HL-60 (cell line): ENCODE measurements around the gene PLEKHG4B.
"Not testable (repeated sequence)": the region's sequence is repeated elsewhere in the genome, so short reads cannot be mapped to it uniquely, and the experiment has no call there.

ENCODE experiments used
- DNase-seq, 2 experiments: peaks; one replicate each; pipeline ENCODE4 v3.0.0-alpha.2; 2010 to 2020; ENCODE audit warnings: low read depth in 1 of 2, low spot score in 1 of 2
- H3K27ac ChIP-seq: fragments of 250-450 bp; sonication (Bioruptor Pico); replicated peaks from 2 replicates; pipeline ENCODE4 v1.5.1; 2020; ENCODE audit warnings: mild to moderate bottlenecking, moderate library complexity
- H3K27me3 ChIP-seq: fragments of 250-450 bp; sonication (Bioruptor Pico); 2 replicates; pipeline ENCODE4 v1.5.1; 2021; ENCODE audit warnings: mild to moderate bottlenecking, moderate library complexity; ENCODE audit not compliant: insufficient read depth, poor library complexity, severe bottlenecking
- H3K4me3 ChIP-seq: replicated peaks from 2 replicates; pipeline ENCODE4 v1.5.1; 2011; ENCODE audit warnings: mild to moderate bottlenecking, control low read depth, low read length; ENCODE audit not compliant: insufficient read depth
- GABPA ChIP-seq: IDR thresholded peaks from 2 replicates; pipeline ENCODE4 v1.6.1; 2012; ENCODE audit warnings: low read depth
- POLR2AphosphoS5 ChIP-seq: IDR thresholded peaks from 2 replicates; pipeline ENCODE4 v1.6.1; 2012; ENCODE audit warnings: low read depth
- SPI1 ChIP-seq: IDR thresholded peaks from 2 replicates; pipeline ENCODE4 v1.6.1; 2012; ENCODE audit warnings: low read depth, mild to moderate bottlenecking, borderline replicate concordance
- TF ChIP-seq, protein P1 (sequence below): IDR thresholded peaks from 2 replicates; pipeline ENCODE4 v1.6.1; 2012; ENCODE audit warnings: low read depth; ENCODE audit not compliant: insufficient replicate concordance
- TF ChIP-seq, protein P2 (sequence below): IDR thresholded peaks from one replicate; pipeline ENCODE4 v1.5.1; 2011; ENCODE audit warnings: low read length, control low read depth, inconsistent platforms; ENCODE audit not compliant: insufficient read depth

Gene PLEKHG4B

DNA sequence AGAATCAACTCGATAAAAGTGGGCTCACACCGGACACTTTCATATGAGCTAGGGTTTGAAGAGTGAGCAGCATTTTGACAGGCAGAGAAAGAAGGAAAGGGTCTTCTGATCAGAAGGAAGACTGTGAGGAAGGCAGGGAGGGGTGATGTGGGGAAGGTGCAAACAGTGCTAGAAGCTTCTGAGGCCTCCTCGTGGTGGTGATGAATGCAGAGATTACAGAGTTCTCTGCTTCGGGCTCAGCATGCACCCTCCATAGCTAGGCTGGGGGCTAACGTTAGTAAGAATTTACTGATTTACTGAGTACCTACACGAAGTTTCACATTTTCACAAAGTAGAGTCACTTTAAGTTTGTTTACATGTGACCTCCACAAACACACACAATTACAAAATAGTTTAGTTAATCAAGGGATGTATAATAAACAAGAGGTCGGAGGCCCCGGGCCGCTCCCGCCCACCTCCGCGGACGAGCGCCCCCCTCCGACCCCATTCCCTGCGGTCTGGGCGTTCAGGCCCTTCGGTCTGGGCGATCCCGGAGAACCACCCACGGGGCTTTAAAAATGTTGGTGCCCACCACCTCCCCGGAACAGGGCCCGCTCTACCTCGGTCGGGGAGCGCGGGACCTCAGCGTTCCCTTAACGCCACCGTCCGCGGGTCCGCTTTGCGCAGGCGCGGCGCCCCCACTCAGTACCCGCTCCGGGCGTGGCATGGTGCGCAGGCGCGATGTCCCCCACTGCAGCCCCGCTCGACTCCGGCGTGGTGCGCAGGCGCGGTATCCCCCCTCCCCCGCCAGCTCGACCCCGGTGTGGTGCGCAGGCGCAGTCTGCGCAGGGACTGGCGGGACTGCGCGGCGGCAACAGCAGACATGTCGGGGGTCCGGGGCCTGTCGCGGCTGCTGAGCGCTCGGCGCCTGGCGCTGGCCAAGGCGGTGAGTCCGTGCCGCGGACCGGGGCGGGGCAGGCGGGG lies 125.8 kb downstream of the PLEKHG4B start, which contains the start of the genes CCDC127 and SDHA:
TSS of gene CCDC127 (minus strand) at position 660 of the 963 bp plus-strand sequence. CDS start 1,304 bp downstream, outside the sequence.
TSS of gene SDHA (plus strand) at position 827 of the 963 bp plus-strand sequence. CDS start at position 863, 36 bp downstream.
- TF ChIP-seq POLR2AphosphoS5, result peak; percentile 52; the same call in 1 of the 2 replicates
- DNase-seq, result peak; percentile 78 to 89
- H3K27me3 ChIP-seq, result not testable (repeated sequence)
- H3K4me3 ChIP-seq, result peak within 1 kb of the TSS; percentile 95
- H3K27ac ChIP-seq, result peak within 1 kb of the TSS; percentile 77

DNA sequence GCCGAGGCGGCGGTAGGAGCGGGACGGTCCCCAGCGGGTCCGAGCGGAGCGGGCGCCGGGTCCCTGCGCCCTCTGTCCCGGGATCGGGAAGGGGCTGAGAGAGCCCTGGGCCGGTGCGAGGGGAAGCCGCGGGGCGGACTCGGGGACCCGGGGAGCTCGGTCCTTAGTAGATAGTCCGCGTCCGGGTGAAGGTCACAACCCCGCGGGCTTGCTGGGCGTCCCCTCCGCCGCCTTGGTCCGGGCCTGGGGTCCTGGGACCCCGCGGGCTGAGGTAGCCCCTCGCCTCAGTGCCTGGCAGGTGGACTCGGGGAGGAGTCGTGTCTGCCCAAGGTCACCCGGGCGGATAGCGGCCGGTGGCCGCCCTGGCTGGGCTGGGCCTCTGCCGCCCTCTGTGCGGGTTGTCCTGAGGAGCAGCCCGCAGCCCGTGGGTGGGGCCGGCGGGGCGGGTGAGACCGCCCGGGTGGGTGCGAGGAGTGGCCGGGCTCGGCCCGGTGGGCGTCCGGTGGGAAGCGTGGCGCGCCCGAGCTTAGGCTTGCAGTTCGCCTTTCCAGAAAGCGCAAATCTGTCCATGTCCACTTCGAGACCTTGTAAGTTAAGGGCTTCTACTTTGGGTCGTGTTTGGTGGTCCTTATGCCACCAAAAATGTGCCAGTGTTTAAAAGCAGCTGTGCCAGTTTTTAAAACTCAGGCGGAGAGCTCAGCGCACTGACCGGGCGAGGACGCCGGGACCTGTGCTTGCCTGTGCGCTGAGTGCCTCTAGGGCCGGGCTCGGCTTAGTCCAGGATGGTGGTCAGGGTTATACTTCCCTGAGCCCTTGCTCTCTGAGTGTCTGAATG lies 126.7 kb downstream of the PLEKHG4B start:
- no peak for TF ChIP-seq SPI1
- no peak for TF ChIP-seq POLR2AphosphoS5
- TF ChIP-seq, protein P1, sequence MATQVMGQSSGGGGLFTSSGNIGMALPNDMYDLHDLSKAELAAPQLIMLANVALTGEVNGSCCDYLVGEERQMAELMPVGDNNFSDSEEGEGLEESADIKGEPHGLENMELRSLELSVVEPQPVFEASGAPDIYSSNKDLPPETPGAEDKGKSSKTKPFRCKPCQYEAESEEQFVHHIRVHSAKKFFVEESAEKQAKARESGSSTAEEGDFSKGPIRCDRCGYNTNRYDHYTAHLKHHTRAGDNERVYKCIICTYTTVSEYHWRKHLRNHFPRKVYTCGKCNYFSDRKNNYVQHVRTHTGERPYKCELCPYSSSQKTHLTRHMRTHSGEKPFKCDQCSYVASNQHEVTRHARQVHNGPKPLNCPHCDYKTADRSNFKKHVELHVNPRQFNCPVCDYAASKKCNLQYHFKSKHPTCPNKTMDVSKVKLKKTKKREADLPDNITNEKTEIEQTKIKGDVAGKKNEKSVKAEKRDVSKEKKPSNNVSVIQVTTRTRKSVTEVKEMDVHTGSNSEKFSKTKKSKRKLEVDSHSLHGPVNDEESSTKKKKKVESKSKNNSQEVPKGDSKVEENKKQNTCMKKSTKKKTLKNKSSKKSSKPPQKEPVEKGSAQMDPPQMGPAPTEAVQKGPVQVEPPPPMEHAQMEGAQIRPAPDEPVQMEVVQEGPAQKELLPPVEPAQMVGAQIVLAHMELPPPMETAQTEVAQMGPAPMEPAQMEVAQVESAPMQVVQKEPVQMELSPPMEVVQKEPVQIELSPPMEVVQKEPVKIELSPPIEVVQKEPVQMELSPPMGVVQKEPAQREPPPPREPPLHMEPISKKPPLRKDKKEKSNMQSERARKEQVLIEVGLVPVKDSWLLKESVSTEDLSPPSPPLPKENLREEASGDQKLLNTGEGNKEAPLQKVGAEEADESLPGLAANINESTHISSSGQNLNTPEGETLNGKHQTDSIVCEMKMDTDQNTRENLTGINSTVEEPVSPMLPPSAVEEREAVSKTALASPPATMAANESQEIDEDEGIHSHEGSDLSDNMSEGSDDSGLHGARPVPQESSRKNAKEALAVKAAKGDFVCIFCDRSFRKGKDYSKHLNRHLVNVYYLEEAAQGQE, result no peak
- TF ChIP-seq, protein P2, sequence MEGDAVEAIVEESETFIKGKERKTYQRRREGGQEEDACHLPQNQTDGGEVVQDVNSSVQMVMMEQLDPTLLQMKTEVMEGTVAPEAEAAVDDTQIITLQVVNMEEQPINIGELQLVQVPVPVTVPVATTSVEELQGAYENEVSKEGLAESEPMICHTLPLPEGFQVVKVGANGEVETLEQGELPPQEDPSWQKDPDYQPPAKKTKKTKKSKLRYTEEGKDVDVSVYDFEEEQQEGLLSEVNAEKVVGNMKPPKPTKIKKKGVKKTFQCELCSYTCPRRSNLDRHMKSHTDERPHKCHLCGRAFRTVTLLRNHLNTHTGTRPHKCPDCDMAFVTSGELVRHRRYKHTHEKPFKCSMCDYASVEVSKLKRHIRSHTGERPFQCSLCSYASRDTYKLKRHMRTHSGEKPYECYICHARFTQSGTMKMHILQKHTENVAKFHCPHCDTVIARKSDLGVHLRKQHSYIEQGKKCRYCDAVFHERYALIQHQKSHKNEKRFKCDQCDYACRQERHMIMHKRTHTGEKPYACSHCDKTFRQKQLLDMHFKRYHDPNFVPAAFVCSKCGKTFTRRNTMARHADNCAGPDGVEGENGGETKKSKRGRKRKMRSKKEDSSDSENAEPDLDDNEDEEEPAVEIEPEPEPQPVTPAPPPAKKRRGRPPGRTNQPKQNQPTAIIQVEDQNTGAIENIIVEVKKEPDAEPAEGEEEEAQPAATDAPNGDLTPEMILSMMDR, result no peak
- TF ChIP-seq GABPA, result no peak
- peak overlapping the region; percentile 69 for H3K27ac ChIP-seq
- H3K27me3 ChIP-seq, result no peaks in the 10 kb centered on the region
- DNase-seq, result peak in 1 of 2 experiments; percentile 22
- peak overlapping the region; percentile 95 for H3K4me3 ChIP-seq

DNA sequence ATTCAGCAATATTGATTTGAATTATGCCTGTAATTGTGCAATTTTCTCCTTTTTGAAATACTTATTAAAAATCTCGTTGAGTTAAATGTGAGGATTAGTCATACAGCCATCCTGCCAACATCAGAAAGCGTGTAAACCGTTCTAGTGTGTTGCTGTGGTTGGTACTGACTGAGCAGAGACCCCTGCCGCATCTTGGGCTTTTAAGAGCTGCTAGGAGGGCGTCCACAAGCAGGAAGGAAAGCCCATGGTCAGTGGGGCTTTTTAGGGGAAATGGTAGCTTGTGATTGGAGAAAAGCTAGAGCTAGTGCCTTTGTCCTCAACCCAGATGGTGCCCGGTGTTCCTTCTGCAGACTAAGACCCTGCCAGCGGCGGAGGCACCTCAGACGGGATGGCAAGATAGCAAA lies 127.5 kb downstream of the PLEKHG4B start:
- Histone ChIP-seq H3K27me3 (no peaks in the 10 kb centered on the region), H3K27ac (no peak overlapping the region), H3K4me3 (peak overlapping the region; percentile 95)
- TF ChIP-seq, protein P2, result no peak
- TF ChIP-seq POLR2AphosphoS5 (no peak), SPI1 (no peak), GABPA (no peak)
- TF ChIP-seq, protein P1, result no peak
- DNase-seq, result no peak

DNA sequence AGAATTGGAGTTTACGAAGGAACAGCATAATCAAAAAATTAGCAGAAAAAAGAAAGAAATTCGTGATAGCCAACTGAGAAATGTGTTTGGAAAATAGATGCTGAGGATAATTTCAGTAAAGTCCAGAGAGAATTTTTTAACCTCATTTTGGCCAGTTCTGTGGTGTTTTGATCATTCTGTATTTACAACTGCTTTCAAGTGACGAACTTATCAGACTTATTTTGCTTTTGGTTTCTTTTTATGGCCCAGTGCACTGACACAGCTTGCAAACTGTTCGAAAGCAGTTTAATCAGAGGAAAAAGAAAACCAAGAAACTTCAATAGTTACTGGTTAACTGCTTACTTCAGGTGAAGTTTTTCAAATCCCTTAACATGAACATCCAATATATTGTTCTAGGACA lies 128.0 kb downstream of the PLEKHG4B start:
- TF ChIP-seq SPI1 (no peak), POLR2AphosphoS5 (no peak), GABPA (no peak)
- TF ChIP-seq, protein P2, result no peak
- TF ChIP-seq, protein P1, result no peak
- Histone ChIP-seq H3K27ac (no peak overlapping the region), H3K27me3 (no peaks in the 10 kb centered on the region), H3K4me3 (no peak overlapping the region)
- no peak for DNase-seq
